NCI-H345 (cell line): ENCODE results near the gene AOC3.

Experiments
- DNase-seq: peaks from one replicate; lab custom pipeline; 2025; lab: John Stamatoyannopoulos, UW

AOC3 gene

GRCh38 chr17:42850954-42851353 is at the start of gene AOC3:
Gene AOC3, plus strand, starts transcription at chr17:42851199. Its CDS starts 145 bp downstream, at chr17:42851344.
- no peak for DNase-seq

- no peak for DNase-seq
Measured at GRCh38 chr17:42803074-42803883, 47.7 kb upstream of the AOC3 start.

GRCh38 chr17:42804918-42805367 is 46.1 kb upstream of the AOC3 start:
- no peak for DNase-seq

- no peak for DNase-seq
Measured at GRCh38 chr17:42806249-42806648, 44.8 kb upstream of the AOC3 start.

GRCh38 chr17:42809250-42809649 is 41.7 kb upstream of the AOC3 start:
- DNase-seq, result no peak

- no peak for DNase-seq
Measured at GRCh38 chr17:42814633-42815399, 36.2 kb upstream of the AOC3 start.

- DNase-seq, result no peak
Measured at GRCh38 chr17:42817866-42818265, 33.1 kb upstream of the AOC3 start.

- DNase-seq, result no peak
Measured at GRCh38 chr17:42818379-42818778, 32.6 kb upstream of the AOC3 start.

GRCh38 chr17:42819939-42820535 is 31.0 kb upstream of the AOC3 start:
- peak; percentile 51 for DNase-seq

GRCh38 chr17:42821176-42821575 is 29.8 kb upstream of the AOC3 start:
- no peak for DNase-seq

- DNase-seq, result no peak
Measured at GRCh38 chr17:42827472-42827871, 23.5 kb upstream of the AOC3 start.

- no peak for DNase-seq
Measured at GRCh38 chr17:42830971-42831370, 20.0 kb upstream of the AOC3 start.

GRCh38 chr17:42832213-42832933 is 18.6 kb upstream of the AOC3 start:
- no peak for DNase-seq

GRCh38 chr17:42832934-42833766 is 17.8 kb upstream of the AOC3 start, which contains the start of gene PSME3:
Gene PSME3, plus strand, starts transcription at chr17:42833397. Its CDS starts 235 bp downstream, at chr17:42833632.
- peak; percentile 93 for DNase-seq

GRCh38 chr17:42833767-42834422 is 17.1 kb upstream of the AOC3 start:
- no peak for DNase-seq

- DNase-seq, result no peak
Measured at GRCh38 chr17:42835732-42836131, 15.3 kb upstream of the AOC3 start.

- DNase-seq, result no peak
Measured at GRCh38 chr17:42841975-42842685, 8.9 kb upstream of the AOC3 start.

GRCh38 chr17:42843358-42843934 is 7.6 kb upstream of the AOC3 start:
- DNase-seq, result peak; percentile 46

- no peak for DNase-seq
Measured at GRCh38 chr17:42844271-42844670, 6.7 kb upstream of the AOC3 start, which contains the start of gene AOC2. Gene AOC2, plus strand, starts transcription at chr17:42844580. Its CDS starts 47 bp downstream, at chr17:42844627.
